Measurements from ENCODE around the gene GAREM2.

DNA sequence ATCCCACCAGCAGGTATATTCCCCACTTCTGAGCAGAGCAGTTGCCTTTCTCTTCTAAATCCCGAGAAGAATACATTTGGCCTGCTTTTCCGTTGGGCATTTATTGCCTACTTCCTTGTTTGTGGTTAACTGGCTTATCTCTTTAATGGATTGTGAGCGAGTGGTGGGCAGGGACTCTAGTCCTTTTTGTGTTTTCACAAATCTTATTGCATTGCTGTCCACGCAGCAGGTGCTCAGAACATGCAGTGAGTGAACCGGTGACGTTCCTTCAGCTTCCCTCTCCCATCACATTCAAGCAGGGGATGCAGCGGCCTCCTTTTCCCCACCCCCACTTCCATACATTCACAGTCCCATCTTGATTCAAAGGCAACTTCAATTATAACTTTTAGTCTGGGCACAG, 28.9 kb upstream of the GAREM2 start:
- TF ChIP-seq ARID2 (IDR thresholded peaks at IDR 0.05) (no peak), MTA1 (IDR thresholded peaks at IDR 0.05; ENCODE audit: borderline replicate concordance) (no peak), NFYB (IDR thresholded peaks at IDR 0.05; ENCODE audit: extremely low read depth, insufficient read length) (no peak), HMG20B (CRISPR knock-in tag; IDR thresholded peaks at IDR 0.05) (no peak), CREM (IDR thresholded peaks at IDR 0.05; ENCODE audit: low read depth) (no peak)
- TF ChIP-seq, protein P1, sequence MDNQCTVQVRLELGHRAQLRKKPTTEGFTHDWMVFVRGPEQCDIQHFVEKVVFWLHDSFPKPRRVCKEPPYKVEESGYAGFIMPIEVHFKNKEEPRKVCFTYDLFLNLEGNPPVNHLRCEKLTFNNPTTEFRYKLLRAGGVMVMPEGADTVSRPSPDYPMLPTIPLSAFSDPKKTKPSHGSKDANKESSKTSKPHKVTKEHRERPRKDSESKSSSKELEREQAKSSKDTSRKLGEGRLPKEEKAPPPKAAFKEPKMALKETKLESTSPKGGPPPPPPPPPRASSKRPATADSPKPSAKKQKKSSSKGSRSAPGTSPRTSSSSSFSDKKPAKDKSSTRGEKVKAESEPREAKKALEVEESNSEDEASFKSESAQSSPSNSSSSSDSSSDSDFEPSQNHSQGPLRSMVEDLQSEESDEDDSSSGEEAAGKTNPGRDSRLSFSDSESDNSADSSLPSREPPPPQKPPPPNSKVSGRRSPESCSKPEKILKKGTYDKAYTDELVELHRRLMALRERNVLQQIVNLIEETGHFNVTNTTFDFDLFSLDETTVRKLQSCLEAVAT (IDR thresholded peaks at IDR 0.05): no peak
- TF ChIP-seq, protein P2, sequence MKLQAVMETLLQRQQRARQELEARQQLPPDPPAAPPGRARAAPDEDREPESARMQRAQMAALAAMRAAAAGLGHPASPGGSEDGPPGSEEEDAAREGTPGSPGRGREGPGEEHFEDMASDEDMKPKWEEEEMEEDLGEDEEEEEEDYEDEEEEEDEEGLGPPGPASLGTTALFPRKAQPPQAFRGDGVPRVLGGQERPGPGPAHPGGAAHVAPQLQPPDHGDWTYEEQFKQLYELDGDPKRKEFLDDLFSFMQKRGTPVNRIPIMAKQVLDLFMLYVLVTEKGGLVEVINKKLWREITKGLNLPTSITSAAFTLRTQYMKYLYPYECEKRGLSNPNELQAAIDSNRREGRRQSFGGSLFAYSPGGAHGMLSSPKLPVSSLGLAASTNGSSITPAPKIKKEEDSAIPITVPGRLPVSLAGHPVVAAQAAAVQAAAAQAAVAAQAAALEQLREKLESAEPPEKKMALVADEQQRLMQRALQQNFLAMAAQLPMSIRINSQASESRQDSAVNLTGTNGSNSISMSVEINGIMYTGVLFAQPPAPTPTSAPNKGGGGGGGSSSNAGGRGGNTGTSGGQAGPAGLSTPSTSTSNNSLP (IDR thresholded peaks at IDR 0.05; ENCODE audit: borderline replicate concordance, low read depth, low read length): no peak
